OCI-LY7 (cell line): ENCODE measurements around the gene RASL11A. TPM values are rescaled to one million over a fixed set of nuclear protein-coding genes. Genes with fewer than 3 reads are reported as not detected.

Source experiments
- BruUV-seq: library from RNA; stranded (reverse); fragments of 400-500 nt; replicated peaks from 2 replicates; lab custom pipeline; 2021; lab: Mats Ljungman, UMichigan
- CTCF ChIA-PET: fragments of 300-600 bp; sonication (Branson Sonifier 250); formaldehyde crosslinking; loops from one replicate; lab custom pipeline; 2022; ENCODE audit warnings: antibody characterized with exemption; ENCODE audit not compliant: unreplicated experiment; lab: Charles Lee
- POLR2A ChIA-PET: fragments of 300-600 bp; sonication (Branson Sonifier 250); formaldehyde crosslinking; loops from one replicate; lab custom pipeline; 2022; ENCODE audit warnings: antibody characterized with exemption; lab: Charles Lee
- DNase-seq: peaks from one replicate; pipeline ENCODE4 v3.0.0-alpha.2; 2015; ENCODE audit warnings: low spot score
- H2AFZ ChIP-seq: fragments of 200-600 bp; sonication (generic), shearing (Covaris generic); 2 replicates; pipeline ENCODE4 v1.6.1; 2014; ENCODE audit warnings: mild to moderate bottlenecking, antibody characterized with exemption, low read length, moderate library complexity
- H3K27ac ChIP-seq: fragments of 200-600 bp; sonication (generic); 2 replicates; pipeline ENCODE4 v1.5.1; 2014; ENCODE audit warnings: mixed run types, low read depth, mild to moderate bottlenecking, moderate library complexity, low read length, inconsistent platforms; ENCODE audit not compliant: poor library complexity, severe bottlenecking
- H3K36me3 ChIP-seq: fragments of 200-600 bp; sonication (generic); 2 replicates; pipeline ENCODE4 v1.6.1; 2014; ENCODE audit warnings: mild to moderate bottlenecking, antibody characterized with exemption, low read length, moderate library complexity, mixed read lengths; ENCODE audit not compliant: insufficient read depth
- H3K4me1 ChIP-seq: fragments of 200-600 bp; sonication (generic); 2 replicates; pipeline ENCODE4 v1.5.1; 2014; ENCODE audit warnings: mild to moderate bottlenecking, low read length; ENCODE audit not compliant: insufficient read depth, poor library complexity, severe bottlenecking
- H3K4me2 ChIP-seq: fragments of 200-600 bp; sonication (generic); 2 replicates; pipeline ENCODE4 v1.6.1; 2014; ENCODE audit warnings: mild to moderate bottlenecking, low read length
- H3K4me3 ChIP-seq: fragments of 200-600 bp; sonication (generic); 2 replicates; pipeline ENCODE4 v1.5.1; 2014; ENCODE audit warnings: mild to moderate bottlenecking, low read depth, low read length; ENCODE audit not compliant: poor library complexity, severe bottlenecking
- H3K79me2 ChIP-seq: fragments of 200-600 bp; sonication (generic); 2 replicates; pipeline ENCODE4 v1.6.1; 2016; ENCODE audit warnings: low read depth, mild to moderate bottlenecking, low read length, moderate library complexity, mixed read lengths; ENCODE audit not compliant: insufficient read depth
- H3K9me2 ChIP-seq: fragments of 200-600 bp; sonication (generic); 2 replicates; pipeline ENCODE4 v1.6.1; 2016; ENCODE audit warnings: mild to moderate bottlenecking, low read length, mixed read lengths; ENCODE audit not compliant: insufficient read depth
- H3K9me3 ChIP-seq: fragments of 200-600 bp; sonication (generic); 2 replicates; pipeline ENCODE4 v1.6.1; 2014; ENCODE audit warnings: mild to moderate bottlenecking, mixed run types, low read length, mixed read lengths
- H4K20me1 ChIP-seq: fragments of 200-600 bp; sonication (generic); 2 replicates; pipeline ENCODE4 v1.6.1; 2014; ENCODE audit warnings: mild to moderate bottlenecking, antibody characterized with exemption, low read length, moderate library complexity, mixed read lengths; ENCODE audit not compliant: insufficient read depth
- CTCF ChIP-seq: fragments of 200-600 bp; sonication (generic); conservative IDR thresholded peaks from 2 replicates; pipeline ENCODE4 v1.5.1; 2014; ENCODE audit warnings: mild to moderate bottlenecking, antibody characterized with exemption, low read length, moderate library complexity, mixed read lengths
- EZH2phosphoT487 ChIP-seq: fragments of 200-600 bp; sonication (generic); IDR thresholded peaks from 2 replicates; pipeline ENCODE4 v1.6.1; 2018; ENCODE audit warnings: low read depth, borderline replicate concordance, mild to moderate bottlenecking, mixed run types, antibody characterized with exemption, low read length, moderate library complexity, mixed read lengths
- intact Hi-C: fragments of 100-400 bp; cut with micrococcal nuclease; formaldehyde crosslinking; loops from one replicate; pipeline ENCODE4 v1.10.0; 2022; ENCODE audit not compliant: unreplicated experiment
- total RNA-seq, 2 experiments: library from RNA; depleted of rRNA in 1 of 2; stranded (reverse); fragments of >200 nt in 1 of 2; shearing (Covaris generic) in 1 of 2; gene quantifications; 2 replicates each; pipeline ENCODE4 v1.2.3, GENCODE V29; 2014 to 2022

The RASL11A gene
- total RNA-seq, 2 experiments from 2014 or later: 1.3 to 2.4 TPM

GRCh38 chr13:27280841-27281240, 10.2 kb downstream of the RASL11A start:
- no TSS peak for BruUV-seq
- H3K79me2 ChIP-seq: no peaks in the 10 kb centered on the region
- intact Hi-C loops: no loop called here
- POLR2A ChIA-PET: interaction anchor here (2.1 kb wide), 1 partner anchor 13 kb away, joined by 9 read pairs; no protein-coding TSS in a partner anchor
- no peak overlapping the region for H3K4me2 ChIP-seq
- H3K4me1 ChIP-seq: peaks cover 5% of the 10 kb centered on the region
- no peak overlapping the region for H2AFZ ChIP-seq
- H3K4me3 ChIP-seq: no peak overlapping the region
- no peaks in the 10 kb centered on the region for H4K20me1 ChIP-seq
- no peaks in the 10 kb centered on the region for H3K36me3 ChIP-seq
- H3K9me2 ChIP-seq: no peaks in the 10 kb centered on the region
- no peak for DNase-seq
- H3K27ac ChIP-seq: no peak overlapping the region
- CTCF ChIA-PET: interaction anchor here (0.6 kb wide), 1 partner anchor 78 kb away, joined by 3 read pairs; no protein-coding TSS in a partner anchor
- no peaks in the 10 kb centered on the region for H3K9me3 ChIP-seq
- no peak for TF ChIP-seq EZH2phosphoT487
- no peak for TF ChIP-seq CTCF

GRCh38 chr13:27281420-27281819, 10.8 kb downstream of the RASL11A start:
- Histone ChIP-seq H3K4me1 (peaks cover 5% of the 10 kb centered on the region), H3K79me2 (no peaks in the 10 kb centered on the region), H3K36me3 (no peaks in the 10 kb centered on the region), H3K4me2 (no peak overlapping the region), H4K20me1 (no peaks in the 10 kb centered on the region), H3K9me2 (no peaks in the 10 kb centered on the region), H2AFZ (no peak overlapping the region), H3K27ac (no peak overlapping the region), H3K4me3 (no peak overlapping the region), H3K9me3 (no peaks in the 10 kb centered on the region)
- intact Hi-C loops: no loop called here
- CTCF ChIA-PET: interaction anchor here (0.6 kb wide), 1 partner anchor 77 kb away, joined by 3 read pairs; no protein-coding TSS in a partner anchor
- no peak for DNase-seq
- TF ChIP-seq CTCF (no peak; the same call in 1 of the 2 replicates), EZH2phosphoT487 (no peak)
- POLR2A ChIA-PET: interaction anchor here (0.7 to 2.1 kb wide), 2 partner anchors 12 to 24 kb away, joined by 5 to 9 read pairs; no protein-coding TSS in a partner anchor
- BruUV-seq: no TSS peak

GRCh38 chr13:27283906-27284493, 13.4 kb downstream of the RASL11A start:
- intact Hi-C loops: loop anchor here (1.0 kb wide), 2 partner anchors 75 to 299 kb away; no protein-coding TSS in a partner anchor
- peak; percentile 53 for DNase-seq

More at GRCh38 chr13:27283906-27284493, 13.4 kb downstream of the RASL11A start:
- no peaks in the 10 kb centered on the region for H3K9me3 ChIP-seq
- H3K4me3 ChIP-seq: no peak overlapping the region
- no peak overlapping the region for H3K27ac ChIP-seq
- no TSS peak for BruUV-seq
- H4K20me1 ChIP-seq: no peaks in the 10 kb centered on the region
- ChIA-PET POLR2A (interaction anchor here (0.6 to 1.5 kb wide), 3 partner anchors 9 to 216 kb away, joined by 3 read pairs; no protein-coding TSS in a partner anchor), CTCF (interaction anchor here (1.8 kb wide), 1 partner anchor 298 kb away, joined by 6 read pairs; no protein-coding TSS in a partner anchor)
- TF ChIP-seq CTCF (peak; percentile 72), EZH2phosphoT487 (no peak)
- no peak overlapping the region for H2AFZ ChIP-seq
- peaks cover 8% of the 10 kb centered on the region for H3K4me1 ChIP-seq
- H3K4me2 ChIP-seq: no peak overlapping the region
- no peaks in the 10 kb centered on the region for H3K36me3 ChIP-seq
- H3K9me2 ChIP-seq: no peaks in the 10 kb centered on the region
- H3K79me2 ChIP-seq: no peaks in the 10 kb centered on the region
